Measurements from ENCODE around the gene MAK.

GRCh38 chr6:10837995-10838793, at the start of gene MAK:
- TF ChIP-seq, protein P1, sequence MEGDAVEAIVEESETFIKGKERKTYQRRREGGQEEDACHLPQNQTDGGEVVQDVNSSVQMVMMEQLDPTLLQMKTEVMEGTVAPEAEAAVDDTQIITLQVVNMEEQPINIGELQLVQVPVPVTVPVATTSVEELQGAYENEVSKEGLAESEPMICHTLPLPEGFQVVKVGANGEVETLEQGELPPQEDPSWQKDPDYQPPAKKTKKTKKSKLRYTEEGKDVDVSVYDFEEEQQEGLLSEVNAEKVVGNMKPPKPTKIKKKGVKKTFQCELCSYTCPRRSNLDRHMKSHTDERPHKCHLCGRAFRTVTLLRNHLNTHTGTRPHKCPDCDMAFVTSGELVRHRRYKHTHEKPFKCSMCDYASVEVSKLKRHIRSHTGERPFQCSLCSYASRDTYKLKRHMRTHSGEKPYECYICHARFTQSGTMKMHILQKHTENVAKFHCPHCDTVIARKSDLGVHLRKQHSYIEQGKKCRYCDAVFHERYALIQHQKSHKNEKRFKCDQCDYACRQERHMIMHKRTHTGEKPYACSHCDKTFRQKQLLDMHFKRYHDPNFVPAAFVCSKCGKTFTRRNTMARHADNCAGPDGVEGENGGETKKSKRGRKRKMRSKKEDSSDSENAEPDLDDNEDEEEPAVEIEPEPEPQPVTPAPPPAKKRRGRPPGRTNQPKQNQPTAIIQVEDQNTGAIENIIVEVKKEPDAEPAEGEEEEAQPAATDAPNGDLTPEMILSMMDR (IDR thresholded peaks at IDR 0.05 in 4 of 5, conservative IDR thresholded peaks at IDR 0.05 in 1 of 5), result no peak
- TF ChIP-seq POLR2A (IDR thresholded peaks at IDR 0.05), result peak; percentile 24 to 26

Measured in gastrocnemius medialis (tissue), 4 donors.